HG03571 (cell line): Measurements from ENCODE around the gene LYSMD4.
A peak's percentile ranks its signal among the peaks of the same experiment; 100 is the strongest.

Experiments used
- ATAC-seq: cut with Tn5 transposase; IDR thresholded peaks from one replicate; pipeline ENCODE4 v1.9.1; 2021; ENCODE audit not compliant: unreplicated experiment

LYSMD4 gene

DNA sequence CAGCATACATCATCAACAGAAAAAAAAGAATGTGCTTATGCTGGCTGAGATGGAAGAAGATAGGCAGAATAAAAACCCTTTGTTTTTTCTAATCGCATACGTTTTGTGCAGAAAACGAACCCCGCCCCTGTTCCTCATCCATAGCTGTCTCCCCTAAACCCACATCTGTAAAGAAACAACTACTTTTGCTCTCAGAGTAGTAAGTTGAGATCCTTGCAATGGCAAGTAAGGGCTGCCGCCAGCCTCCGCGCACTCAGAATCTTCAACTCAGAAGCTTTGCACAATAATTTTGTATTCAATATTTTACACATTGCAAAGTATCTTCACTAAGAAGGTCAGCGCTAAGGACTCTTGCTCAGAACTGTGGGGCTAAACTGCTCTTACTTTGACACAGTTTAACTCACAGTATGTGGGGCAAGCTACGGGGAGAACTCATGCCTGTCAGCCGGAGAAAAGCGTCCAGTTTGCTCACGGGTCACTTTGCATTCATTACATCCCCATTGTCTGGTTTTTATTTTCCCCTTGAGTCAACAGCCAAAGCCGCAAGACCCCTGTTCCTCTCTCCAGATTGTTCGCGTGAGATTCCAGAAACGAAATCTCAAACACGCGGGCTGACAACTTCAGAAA is 1.0 kb downstream of the LYSMD4 start:
- ATAC-seq: no peak

DNA sequence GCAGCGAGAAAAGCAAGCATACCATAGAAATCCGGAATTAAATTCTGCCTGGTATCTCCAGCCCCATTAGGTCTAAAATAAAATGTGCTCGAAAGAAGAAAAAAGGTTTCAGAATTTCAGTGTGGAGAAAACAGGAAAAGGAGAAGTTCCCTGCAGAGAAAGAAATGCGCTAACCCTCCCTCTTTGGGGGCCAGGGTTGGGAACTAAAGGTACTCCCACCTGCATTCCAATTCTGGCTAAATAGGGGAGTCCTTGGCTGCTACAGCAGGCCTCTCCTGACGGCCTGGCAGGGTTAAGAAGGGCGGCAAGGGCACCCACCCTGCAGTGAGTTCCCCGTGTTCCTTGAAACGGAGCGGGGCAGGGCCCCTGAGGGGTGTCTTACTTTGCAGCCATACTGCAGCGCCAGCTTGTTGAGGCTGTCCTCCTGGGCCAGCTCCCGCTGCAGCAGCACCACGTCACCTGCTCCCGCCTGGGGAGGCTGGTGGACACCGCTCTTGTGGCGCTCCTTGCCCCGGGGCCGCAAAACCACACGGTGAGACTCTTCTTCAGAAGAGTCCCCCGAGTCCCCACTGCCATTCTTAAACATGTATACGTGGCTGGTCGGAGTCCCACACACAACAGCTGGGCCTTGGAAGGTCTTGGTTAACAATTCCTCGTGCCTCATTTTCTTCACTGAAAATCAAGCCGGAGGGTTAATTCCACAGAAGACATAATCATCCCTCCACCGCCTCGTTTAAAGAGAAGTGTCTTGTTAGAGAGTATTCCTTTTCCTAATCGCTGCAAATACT is 1.7 kb downstream of the LYSMD4 start:
- ATAC-seq: no peak

DNA sequence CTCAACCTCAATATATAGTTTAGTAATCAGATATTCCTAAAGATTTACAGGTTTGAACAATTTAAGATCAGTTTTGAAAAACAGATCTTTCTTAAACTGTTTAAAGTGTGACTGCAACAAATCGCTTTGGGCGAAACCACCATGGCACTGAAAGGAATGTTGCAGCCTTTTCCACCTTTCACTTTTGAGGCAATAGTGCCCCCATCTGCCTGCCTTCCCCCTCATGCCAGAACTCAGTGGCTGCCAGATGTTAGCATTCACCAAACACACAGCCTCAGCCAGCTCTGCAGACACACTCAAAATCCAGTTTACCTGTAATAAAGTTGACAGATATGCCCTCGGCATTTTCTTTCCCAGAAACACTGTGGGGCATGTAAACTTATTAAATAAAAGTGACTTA is 3.3 kb downstream of the LYSMD4 start:
- ATAC-seq: no peak

DNA sequence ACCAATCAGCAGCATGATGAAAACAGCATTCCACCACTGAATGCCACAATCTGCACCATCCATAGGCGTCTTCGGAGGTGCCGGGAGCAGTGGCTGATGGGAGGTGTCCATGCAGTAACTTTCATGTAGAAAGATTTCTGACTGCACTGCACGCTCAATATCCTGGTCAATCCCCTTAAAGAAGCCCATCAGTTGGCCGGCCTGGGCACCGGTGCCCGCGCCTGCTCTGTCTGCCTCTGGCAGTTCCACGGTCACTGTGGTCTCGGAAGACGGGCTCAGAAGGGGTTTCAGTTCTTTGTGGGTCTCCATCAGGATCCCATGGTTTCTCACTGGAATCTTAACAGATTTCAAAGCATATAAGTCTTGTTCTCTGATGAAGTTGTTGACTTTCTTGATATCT is 3.9 kb downstream of the LYSMD4 start:
- ATAC-seq: no peak

DNA sequence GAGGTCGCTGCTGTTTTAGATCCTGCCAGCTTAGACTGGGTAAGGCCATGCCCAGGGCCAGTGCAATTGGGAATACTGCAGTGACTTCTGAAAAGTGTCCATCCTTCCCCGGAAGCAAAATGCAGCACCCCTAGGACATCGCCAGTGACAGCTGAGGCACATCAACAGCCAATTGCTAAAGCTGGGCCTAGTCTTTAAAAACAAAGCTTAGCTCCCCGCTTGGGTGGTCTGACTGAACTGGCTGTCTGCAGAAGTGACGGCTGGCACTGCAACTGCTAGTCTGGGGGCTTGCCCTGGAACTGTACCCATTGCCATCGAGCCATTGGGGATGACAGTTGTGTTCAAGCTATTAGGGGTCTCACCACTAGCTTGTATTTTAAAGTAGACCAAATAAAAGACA is 4.3 kb downstream of the LYSMD4 start:
- no peak for ATAC-seq

DNA sequence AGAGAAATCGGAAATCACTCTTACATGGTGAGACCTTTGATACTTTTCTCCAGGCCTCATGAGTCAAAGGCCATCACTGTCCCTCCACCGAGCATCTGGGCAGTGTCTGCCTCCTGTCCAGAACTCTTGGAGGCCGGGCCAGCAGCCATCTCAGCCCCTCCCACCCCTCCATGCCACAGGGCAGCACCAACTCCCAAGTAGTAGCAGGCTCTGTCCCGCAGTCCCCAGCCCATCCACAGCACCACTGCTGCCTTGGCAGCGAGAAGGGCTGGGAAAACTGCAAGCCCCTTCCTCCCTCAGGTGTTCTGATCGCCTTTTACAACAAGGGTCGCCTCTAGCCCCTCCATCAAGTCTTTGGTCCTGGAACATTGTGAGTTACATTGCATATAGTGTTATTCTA is 5.5 kb downstream of the LYSMD4 start:
- ATAC-seq: no peak

DNA sequence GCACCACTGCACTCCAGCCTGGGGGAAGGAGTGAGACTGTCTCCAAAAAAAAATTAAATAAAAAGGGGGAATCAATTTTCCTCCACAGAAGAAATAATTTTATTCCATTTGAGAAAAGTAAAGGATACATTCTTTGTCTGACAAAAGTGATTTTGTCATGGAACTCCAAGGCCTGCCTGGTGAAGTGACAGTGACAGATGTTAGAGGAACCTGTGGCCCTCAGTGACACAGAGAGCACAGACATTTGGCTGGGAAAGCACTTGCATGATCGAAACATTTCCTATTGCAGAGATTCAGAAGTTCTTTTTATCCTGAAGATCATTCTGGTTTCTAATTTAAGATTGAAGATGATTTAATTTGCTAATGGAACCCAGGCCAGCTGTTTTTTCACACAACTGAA is 5.9 kb downstream of the LYSMD4 start:
- ATAC-seq: no peak

DNA sequence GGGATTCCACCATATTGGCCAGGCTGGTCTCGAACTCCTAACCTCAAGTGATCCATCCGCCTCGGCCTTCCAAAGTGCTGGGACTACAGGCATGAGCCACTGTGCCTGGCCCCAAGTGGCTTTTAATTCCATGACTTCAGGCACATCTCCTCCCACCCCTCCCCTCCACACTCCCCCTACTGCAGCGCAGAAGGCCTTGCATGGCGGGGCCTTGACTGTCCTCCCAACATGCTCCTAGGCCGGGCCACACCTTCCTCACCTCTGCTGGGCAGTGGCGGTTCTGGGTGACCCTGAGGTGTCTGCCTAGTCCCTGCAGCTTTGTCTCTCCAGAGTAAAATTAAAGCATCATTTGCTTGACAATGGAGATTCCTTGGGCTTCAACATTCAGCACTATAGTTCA is 6.9 kb downstream of the LYSMD4 start:
- no peak for ATAC-seq

DNA sequence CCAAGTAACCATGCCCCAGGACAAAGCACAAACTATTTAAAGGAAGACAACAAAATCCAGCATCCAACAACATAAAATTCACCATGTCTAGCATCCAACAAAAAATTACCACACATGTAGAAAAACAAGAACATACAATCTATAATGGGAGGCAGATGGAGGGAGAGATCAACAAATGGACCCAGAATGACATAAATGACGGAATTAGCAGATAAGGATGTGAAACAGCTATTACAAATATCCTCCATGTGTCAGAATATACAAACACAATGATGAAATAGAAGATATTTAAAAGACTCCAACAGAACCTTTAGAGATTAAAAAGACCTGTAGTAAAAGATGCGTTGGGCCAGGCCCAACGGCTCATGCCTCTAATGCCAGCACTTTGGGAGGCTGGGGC is 10.8 kb downstream of the LYSMD4 start:
- ATAC-seq: no peak

DNA sequence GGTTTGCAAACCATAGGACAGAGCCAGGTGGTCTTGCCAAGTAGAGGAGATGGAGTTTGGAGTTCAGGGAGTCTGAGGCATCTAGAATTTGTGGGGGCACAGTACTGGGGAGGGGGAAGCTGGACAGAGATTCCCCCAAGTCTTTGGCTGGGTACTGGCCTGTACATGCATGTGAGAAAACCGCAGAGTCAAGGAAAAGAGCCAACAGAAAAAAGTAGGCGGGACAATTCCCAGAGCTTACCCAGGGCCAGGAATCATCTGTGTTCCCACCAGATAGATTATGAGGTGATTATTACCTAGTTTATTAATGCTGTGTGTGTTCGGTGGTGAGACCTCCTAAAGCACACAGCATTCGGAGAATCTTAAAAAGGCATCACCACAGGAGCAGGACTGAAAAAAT is 11.3 kb downstream of the LYSMD4 start:
- no peak for ATAC-seq

DNA sequence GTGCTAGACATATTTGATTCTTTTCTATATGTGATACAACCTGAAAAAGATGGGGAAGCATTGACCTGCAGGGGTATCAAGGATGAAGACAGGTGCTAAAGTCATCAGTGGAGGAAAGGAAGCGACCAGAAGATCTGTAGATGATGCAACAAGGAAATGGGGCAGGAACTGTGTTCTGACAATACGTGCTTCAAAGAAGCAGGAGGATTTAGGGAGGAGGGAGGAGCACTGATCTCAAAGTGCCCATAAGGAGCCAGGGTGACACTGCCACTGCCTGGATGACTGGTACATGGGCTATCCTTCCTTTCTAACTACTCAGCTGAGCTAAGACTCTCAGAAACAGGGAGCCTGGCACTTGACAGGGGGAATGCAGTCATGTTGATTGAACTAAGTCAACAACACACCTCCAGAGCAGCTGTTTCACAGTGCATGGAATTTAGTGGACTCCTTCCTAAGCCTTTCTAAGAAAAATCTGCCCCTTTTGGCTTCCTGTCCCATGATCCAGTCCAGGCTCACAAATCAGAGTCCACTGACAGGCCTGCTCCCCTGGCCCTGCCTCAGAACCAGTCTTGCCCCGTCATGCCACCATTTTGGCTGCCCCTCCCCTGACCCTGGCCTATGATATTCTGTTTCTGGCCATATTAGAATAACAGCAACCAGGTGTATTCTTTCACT is 12.0 kb downstream of the LYSMD4 start:
- no peak for ATAC-seq

DNA sequence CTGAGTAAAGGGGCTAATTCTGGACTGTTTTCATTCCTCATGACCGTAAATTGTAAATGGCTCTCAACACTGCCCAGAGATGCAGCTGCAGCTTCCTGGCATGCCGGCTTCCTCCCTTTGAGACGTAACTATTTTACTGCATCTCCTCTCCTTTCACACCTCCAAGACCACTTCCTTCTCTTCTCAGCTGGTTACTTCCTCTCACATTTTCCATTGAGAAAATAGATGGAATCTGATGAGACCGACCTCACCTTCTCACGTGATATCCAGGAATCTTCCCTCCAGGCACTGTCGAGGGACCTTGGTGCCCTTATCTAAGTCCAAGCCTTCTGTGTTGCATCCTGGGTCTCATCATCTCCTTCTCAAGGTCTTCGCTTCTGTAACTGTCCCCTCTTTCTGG is 12.7 kb downstream of the LYSMD4 start:
- ATAC-seq: no peak

DNA sequence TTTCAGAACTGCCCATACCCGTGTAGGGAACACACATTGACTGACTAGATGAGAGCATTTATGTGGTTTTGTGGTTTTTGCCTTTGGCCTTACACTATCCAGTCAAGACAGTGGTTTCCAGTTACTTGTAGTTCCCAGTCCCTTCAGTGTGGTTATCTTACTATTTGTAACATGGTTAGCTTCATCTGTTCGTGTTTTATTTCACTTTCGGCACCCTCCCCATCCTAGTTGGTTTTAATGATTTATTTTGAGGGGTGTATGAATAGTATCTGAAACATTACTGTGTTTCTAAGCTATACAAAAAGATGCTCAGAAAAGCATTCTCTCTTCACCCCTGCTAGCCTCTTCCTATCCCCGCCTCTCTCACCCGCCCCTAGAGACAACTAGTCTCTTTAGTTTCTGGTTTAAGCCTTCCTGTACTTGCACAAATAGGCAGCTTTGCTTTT is 14.1 kb downstream of the LYSMD4 start:
- peak; percentile 85 for ATAC-seq

DNA sequence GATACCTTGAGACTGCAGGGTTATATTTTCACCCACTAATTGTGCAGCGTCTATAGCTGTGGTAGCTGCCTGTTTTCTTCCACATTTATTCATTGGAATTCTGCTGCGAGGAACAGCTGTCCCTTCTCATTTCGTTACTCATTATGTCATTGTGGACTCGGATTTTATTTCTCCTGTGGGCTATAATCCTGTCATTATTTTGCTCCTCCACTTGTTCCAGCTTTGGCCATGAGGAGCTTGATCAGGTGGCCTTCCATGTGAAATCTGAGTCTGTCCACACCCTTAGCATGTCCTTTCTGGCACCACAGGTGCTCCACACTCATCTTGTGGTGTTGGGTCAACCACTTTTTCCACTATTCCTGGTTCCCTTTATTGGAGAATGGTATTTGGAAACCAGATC is 14.8 kb downstream of the LYSMD4 start:
- ATAC-seq: no peak

DNA sequence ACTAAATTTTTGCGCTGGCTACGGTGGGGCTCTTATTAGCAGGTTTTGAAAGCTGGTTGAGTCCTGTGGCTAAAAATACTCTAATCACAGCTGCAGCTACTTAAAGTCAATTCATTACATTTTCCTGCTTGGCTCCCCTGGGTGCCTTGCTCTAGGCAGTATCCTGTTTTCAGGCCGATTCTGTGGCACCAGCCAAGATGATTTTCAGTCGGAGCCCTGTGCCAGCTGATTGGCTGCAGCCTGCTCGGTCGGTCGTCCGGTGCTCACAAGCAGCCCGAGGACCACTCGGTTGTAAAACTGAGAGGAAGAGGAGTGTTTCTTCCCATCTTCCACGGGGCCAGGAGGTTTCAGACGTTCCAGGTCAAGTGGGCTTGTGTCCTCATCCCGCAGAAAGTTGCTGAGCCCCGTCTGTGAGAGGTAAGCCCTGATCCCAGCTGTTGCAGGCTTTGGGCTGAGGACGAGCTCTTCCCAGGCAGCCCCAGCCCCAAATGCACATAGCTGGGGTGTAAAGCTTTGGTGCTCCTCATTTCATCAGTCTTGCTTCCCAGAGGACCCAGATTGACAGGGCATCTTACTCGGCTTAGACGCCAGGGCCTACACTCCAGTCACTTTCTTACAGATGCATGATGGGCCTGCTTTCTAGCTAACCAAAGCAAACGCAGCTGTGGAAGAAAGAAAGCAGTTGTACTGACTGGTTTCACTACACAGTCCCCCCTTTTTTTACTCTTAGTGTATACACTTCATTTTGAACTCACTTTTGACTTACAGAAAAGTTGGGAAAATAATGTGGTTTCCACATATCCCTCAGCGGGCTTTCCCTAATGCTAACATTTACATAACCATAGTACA is 15.9 kb downstream of the LYSMD4 start:
- no peak for ATAC-seq

DNA sequence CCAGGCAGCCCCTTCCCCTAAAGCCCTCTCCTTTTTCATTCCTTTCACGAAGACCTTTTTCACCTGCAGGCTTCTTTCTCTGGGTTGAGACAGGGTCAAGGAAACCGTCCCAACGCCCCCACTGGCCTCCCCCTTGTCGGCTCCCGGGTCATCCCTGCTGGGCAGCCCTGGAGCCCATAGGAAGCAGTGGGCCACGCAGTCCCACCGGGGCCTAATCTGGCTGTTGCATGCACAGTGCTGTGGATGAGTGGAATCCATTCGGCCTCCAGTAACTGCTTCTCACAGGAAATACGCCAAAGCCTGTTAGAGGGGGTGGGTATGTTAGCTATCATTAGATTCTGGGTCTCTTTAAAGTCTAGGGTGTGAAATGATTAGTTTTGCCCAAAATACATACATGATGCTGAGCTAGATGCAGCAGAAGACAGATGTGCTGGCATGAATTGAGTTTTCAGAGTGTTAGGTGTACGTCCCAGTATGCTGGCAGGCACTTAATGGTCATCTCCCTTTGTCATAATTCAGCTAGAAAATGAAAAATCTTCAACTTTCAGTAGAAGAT is 16.6 kb downstream of the LYSMD4 start:
- ATAC-seq: no peak

DNA sequence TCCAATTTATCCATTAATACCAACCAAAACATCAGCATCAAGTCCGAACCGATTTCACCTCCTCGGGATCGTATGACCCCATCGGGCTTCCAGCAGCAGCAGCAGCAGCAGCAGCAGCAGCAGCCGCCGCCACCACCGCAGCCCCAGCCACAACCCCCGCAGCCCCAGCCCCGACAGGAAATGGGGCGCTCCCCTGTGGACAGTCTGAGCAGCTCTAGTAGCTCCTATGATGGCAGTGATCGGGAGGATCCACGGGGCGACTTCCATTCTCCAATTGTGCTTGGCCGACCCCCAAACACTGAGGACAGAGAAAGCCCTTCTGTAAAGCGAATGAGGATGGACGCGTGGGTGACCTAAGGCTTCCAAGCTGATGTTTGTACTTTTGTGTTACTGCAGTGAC is 20.8 kb downstream of the LYSMD4 start:
- ATAC-seq: no peak

DNA sequence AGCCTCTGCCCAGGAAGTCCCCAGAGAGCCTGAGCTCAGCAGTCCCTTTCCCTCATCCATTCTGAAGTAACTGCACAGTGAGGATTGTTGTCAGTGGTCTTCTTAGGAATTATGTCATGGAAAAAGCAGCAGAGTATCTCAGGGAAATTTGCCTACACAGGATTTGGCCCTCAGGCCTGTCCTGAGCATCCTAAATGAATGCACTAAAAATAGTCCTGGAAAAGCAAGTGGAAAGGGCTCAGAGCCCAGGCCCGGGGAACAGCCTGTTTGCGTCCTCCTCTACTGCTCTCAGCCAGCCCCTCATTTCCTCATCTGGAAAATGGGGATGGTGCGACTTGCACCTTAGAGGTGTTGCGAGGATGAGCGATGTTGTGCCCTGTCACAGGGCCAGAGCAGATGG is 21.6 kb downstream of the LYSMD4 start:
- ATAC-seq: no peak

DNA sequence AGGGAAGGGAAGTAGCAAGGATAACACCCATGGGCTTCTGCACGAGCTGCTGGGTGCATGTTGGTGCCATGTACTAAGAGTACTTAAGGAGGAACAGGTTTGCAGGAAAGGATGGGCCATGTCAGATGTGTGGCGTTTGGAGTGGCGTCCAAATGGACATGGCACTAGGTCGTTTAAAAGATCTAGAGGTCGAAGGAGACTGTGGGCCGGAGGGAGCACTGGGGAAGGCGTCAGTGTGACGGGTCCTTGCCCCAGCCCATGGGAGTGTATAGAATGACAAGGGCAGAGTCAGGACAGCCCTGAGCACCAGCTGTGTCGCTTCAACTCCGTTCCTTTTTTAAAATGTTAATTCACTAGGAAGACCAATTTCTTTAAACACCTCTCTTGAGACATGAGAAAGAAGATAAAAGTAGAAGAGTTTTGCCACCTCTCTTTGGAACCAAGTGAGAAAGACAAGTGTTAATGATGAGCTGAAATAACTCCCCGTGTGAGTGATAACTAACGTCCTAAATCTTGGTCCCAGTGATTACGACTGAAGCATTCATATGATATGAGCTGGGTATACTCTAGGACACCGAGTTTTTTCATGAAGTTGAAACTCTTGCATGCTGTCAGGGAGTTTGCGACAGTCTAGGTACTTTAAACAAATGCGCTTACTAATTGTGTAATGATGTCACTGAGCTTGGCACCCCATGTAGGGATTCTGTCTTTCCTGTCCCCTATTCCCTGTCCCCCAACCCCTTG is 23.8 kb downstream of the LYSMD4 start:
- ATAC-seq: no peak

DNA sequence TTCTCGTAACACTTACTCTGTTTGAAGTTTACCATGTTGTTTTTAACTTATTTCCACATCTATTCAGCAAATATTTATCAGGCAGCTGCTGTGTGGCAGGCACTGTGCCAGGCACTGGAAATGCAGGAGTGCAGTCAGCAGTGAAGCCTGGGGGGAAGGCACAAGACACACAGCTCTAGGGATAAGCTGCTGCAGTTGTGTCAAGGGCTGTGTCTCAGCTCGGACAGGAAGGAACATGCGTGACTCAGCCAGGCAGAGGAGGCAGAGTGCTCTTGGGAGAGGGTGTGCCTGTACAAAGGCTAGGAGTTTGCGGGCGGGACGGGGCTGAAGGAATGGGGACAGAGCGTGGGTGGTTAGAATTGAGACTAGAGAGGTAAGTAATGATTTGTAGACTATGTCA is 24.7 kb downstream of the LYSMD4 start:
- ATAC-seq: no peak
